Activated CD8-positive, alpha-beta memory T cell treated with anti-CD3 and anti-CD28 coated beads, Interleukin-2, amount 50 U/mL, for 24 hours (primary cell): Measurements from ENCODE around the gene RNASEH2A.

Experiments used
- DNase-seq: peaks from one replicate; pipeline ENCODE4 v3.0.0-alpha.2; 2020; ENCODE audit errors: extremely low read depth

Gene RNASEH2A

GRCh38 chr19:12806242-12807081, at the start of gene RNASEH2A:
RNASEH2A (plus strand) TSS chr19:12806584; CDS start chr19:12806674, 90 bp downstream.
- DNase-seq = no peak

- no peak for DNase-seq
Measured at GRCh38 chr19:12757544-12758274, 48.7 kb upstream of the RNASEH2A start.

- DNase-seq = no peak
Measured at GRCh38 chr19:12759686-12760085, 46.7 kb upstream of the RNASEH2A start.

GRCh38 chr19:12763100-12763499, 43.3 kb upstream of the RNASEH2A start:
- no peak for DNase-seq

- no peak for DNase-seq
Measured at GRCh38 chr19:12764698-12765097, 41.7 kb upstream of the RNASEH2A start.

- DNase-seq = no peak
Measured at GRCh38 chr19:12766051-12766521, 40.3 kb upstream of the RNASEH2A start.

- no peak for DNase-seq
Measured at GRCh38 chr19:12767150-12767549, 39.2 kb upstream of the RNASEH2A start.

GRCh38 chr19:12767666-12768065, 38.7 kb upstream of the RNASEH2A start:
- no peak for DNase-seq

GRCh38 chr19:12769689-12770088, 36.7 kb upstream of the RNASEH2A start:
- DNase-seq = no peak

- no peak for DNase-seq
Measured at GRCh38 chr19:12770922-12771321, 35.5 kb upstream of the RNASEH2A start.

- no peak for DNase-seq
Measured at GRCh38 chr19:12772323-12772722, 34.1 kb upstream of the RNASEH2A start.

GRCh38 chr19:12773571-12773970, 32.8 kb upstream of the RNASEH2A start:
- no peak for DNase-seq

- no peak for DNase-seq
Measured at GRCh38 chr19:12774588-12775555, 31.5 kb upstream of the RNASEH2A start, which contains the start of gene HOOK2. HOOK2 (minus strand) TSS chr19:12775552; CDS start chr19:12775449, 103 bp downstream.

- DNase-seq = no peak
Measured at GRCh38 chr19:12777217-12778016, 29.0 kb upstream of the RNASEH2A start.

GRCh38 chr19:12778017-12778904, 28.1 kb upstream of the RNASEH2A start:
- no peak for DNase-seq

GRCh38 chr19:12778905-12779161, 27.6 kb upstream of the RNASEH2A start:
- DNase-seq = no peak

- DNase-seq = no peak
Measured at GRCh38 chr19:12779162-12779993, 27.0 kb upstream of the RNASEH2A start.

GRCh38 chr19:12782174-12782423, 24.3 kb upstream of the RNASEH2A start:
- DNase-seq = no peak
